HCT116 (cell line): ENCODE results near the gene MRPL42. TPM values are rescaled to one million over a fixed set of nuclear protein-coding genes. Genes with fewer than 3 reads are reported as not detected.

Experiments used
- ATAC-seq: fragments of 200-7000 bp; cut with Tn5 transposase; 2 replicates; pipeline ENCODE4 v1.9.1; 2020; ENCODE audit warnings: mild to moderate bottlenecking, moderate library complexity
- BruUV-seq: library from RNA; stranded (reverse); fragments of 400-500 nt; replicated peaks from 2 replicates; lab custom pipeline; 2021; lab: Mats Ljungman, UMichigan
- CTCF ChIA-PET: fragments of 300-600 bp; sonication (Branson Sonifier 250); formaldehyde crosslinking; loops from one replicate; lab custom pipeline; 2021; ENCODE audit warnings: antibody characterized with exemption; lab: Charles Lee
- POLR2A ChIA-PET: fragments of 300-600, 350-600 bp; sonication (Branson Sonifier 250); formaldehyde crosslinking; loops from one replicate; lab custom pipeline; 2021; ENCODE audit warnings: antibody characterized with exemption; lab: Charles Lee
- RAD21 ChIA-PET, 2 experiments: fragments of 300-600 bp; sonication (Branson Sonifier 250); formaldehyde crosslinking; loops; one replicate each; lab custom pipeline; 2023; ENCODE audit warnings: low total read pairs in 2 of 2; ENCODE audit not compliant: uncharacterized antibody in 2 of 2, unreplicated experiment in 2 of 2, low non-redundant PET in 1 of 2; lab: Charles Lee
- DNase-seq: peaks from one replicate; pipeline ENCODE4 v3.0.0-alpha.2; 2010; ENCODE audit warnings: low read depth, low spot score
- H2AFZ ChIP-seq: fragments of 200-600 bp; shearing (Covaris generic), sonication (generic); 2 replicates; pipeline ENCODE4 v1.6.1; 2017; ENCODE audit warnings: low read depth, mixed run types, mixed read lengths, antibody characterized with exemption, low read length; ENCODE audit not compliant: poor library complexity, severe bottlenecking
- H3K27ac ChIP-seq: 2 replicates; pipeline ENCODE4 v1.5.1; 2012; ENCODE audit warnings: low read depth, low read length
- H3K27me3 ChIP-seq: fragments of 200-600 bp; sonication (generic); 2 replicates; pipeline ENCODE4 v1.6.1; 2016; ENCODE audit warnings: mixed run types, low read length, mixed read lengths; ENCODE audit not compliant: insufficient read depth
- H3K36me3 ChIP-seq, 2 experiments: fragments of 200-500 bp in 1 of 2; fragments of 200-600 bp in 1 of 2; sonication (Bioruptor generic) in 1 of 2; sonication (generic) in 1 of 2; 2 replicates each; pipeline versions ENCODE4 v1.5.1 to v1.6.1; 2014 to 2016; ENCODE audit warnings: low read length in 2 of 2, inconsistent platforms in 1 of 2, mixed read lengths in 1 of 2, mixed run types in 1 of 2; ENCODE audit not compliant: insufficient read depth in 2 of 2, control insufficient read depth in 1 of 2
- H3K4me1 ChIP-seq, 2 experiments: fragments of 200-600 bp in 1 of 2; sonication (generic) in 1 of 2; 2 replicates each; pipeline versions ENCODE4 v1.5.1 to v1.6.1; 2012 to 2017; ENCODE audit warnings: low read length in 2 of 2, inconsistent platforms in 1 of 2, mild to moderate bottlenecking in 1 of 2, mixed read lengths in 1 of 2, mixed run types in 1 of 2, moderate library complexity in 1 of 2; ENCODE audit not compliant: insufficient read depth in 2 of 2, control insufficient read depth in 1 of 2
- H3K4me2 ChIP-seq: fragments of 200-600 bp; sonication (generic); 2 replicates; pipeline ENCODE4 v1.6.1; 2017; ENCODE audit warnings: mixed run types, low read length, mixed read lengths
- H3K4me3 ChIP-seq, 2 experiments: fragments of 200-600 bp in 1 of 2; sonication (generic) in 1 of 2; replicated peaks in 1 of 2; 2 replicates each; pipeline ENCODE4 v1.5.1; 2011 to 2016; ENCODE audit warnings: low read length in 2 of 2, control low read depth in 1 of 2, low read depth in 1 of 2, mild to moderate bottlenecking in 1 of 2, mixed read lengths in 1 of 2, mixed run types in 1 of 2
- H3K79me2 ChIP-seq: fragments of 200-600 bp; sonication (generic); 2 replicates; pipeline ENCODE4 v1.6.1; 2017; ENCODE audit warnings: mild to moderate bottlenecking, mixed run types, low read length, moderate library complexity, mixed read lengths; ENCODE audit not compliant: insufficient read depth
- H3K9ac ChIP-seq: fragments of 200-600 bp; sonication (generic); 2 replicates; pipeline ENCODE4 v1.6.1; 2016; ENCODE audit warnings: low read length, mixed read lengths
- H3K9me2 ChIP-seq: fragments of 200-600 bp; sonication (generic), shearing (Covaris generic); 2 replicates; pipeline ENCODE4 v1.6.1; 2017; ENCODE audit warnings: mixed run types, mild to moderate bottlenecking, moderate library complexity; ENCODE audit not compliant: insufficient read depth
- H3K9me3 ChIP-seq, 2 experiments: fragments of 200-500 bp in 1 of 2; fragments of 200-600 bp in 1 of 2; sonication (Bioruptor generic) in 1 of 2; sonication (generic) in 1 of 2; 2 replicates each; pipeline ENCODE4 v1.6.1; 2014 to 2017; ENCODE audit warnings: low read length in 2 of 2, mixed read lengths in 2 of 2, inconsistent platforms in 1 of 2, low read depth in 1 of 2, mild to moderate bottlenecking in 1 of 2, mixed run types in 1 of 2, moderate library complexity in 1 of 2; ENCODE audit not compliant: control insufficient read depth in 1 of 2, insufficient read depth in 1 of 2
- H4K20me1 ChIP-seq: fragments of 200-600 bp; sonication (generic), shearing (Covaris generic); 2 replicates; pipeline ENCODE4 v1.6.1; 2017; ENCODE audit warnings: mixed run types, mild to moderate bottlenecking, moderate library complexity; ENCODE audit not compliant: insufficient read depth
- ATF3 ChIP-seq: IDR thresholded peaks from 2 replicates; pipeline ENCODE4 v1.6.1; 2012
- ELF1 ChIP-seq: IDR thresholded peaks from 2 replicates; pipeline ENCODE4 v1.6.1; 2012; ENCODE audit warnings: low read depth, borderline replicate concordance
- JUND ChIP-seq: IDR thresholded peaks from 2 replicates; pipeline ENCODE4 v1.6.1; 2012
- MAX ChIP-seq: IDR thresholded peaks from 2 replicates; pipeline ENCODE4 v1.6.1; 2012
- POLR2A ChIP-seq: IDR thresholded peaks from 2 replicates; pipeline ENCODE4 v1.7.0; 2011; ENCODE audit warnings: borderline replicate concordance; ENCODE audit not compliant: insufficient read depth, insufficient read length; ENCODE audit errors: extremely low read depth
- POLR2AphosphoS5 ChIP-seq: IDR thresholded peaks from 2 replicates; pipeline ENCODE4 v1.6.1; 2011; ENCODE audit warnings: mild to moderate bottlenecking, low read depth, low read length, moderate library complexity
- RAD21 ChIP-seq: IDR thresholded peaks from 2 replicates; pipeline ENCODE4 v1.6.1; 2012; ENCODE audit warnings: low read depth, mild to moderate bottlenecking
- REST ChIP-seq: IDR thresholded peaks from 2 replicates; pipeline ENCODE4 v1.6.1; 2012; ENCODE audit warnings: low read depth
- SIN3A ChIP-seq: IDR thresholded peaks from 2 replicates; pipeline ENCODE4 v1.6.1; 2012; ENCODE audit warnings: low read depth
- SRF ChIP-seq: IDR thresholded peaks from 2 replicates; pipeline ENCODE4 v1.6.1; 2012; ENCODE audit warnings: low read depth
- intact Hi-C: fragments of 100-400 bp; cut with micrococcal nuclease; formaldehyde crosslinking; loops from 2 replicates; pipeline ENCODE4 v1.10.0; 2022
- total RNA-seq: library from RNA; stranded (reverse); gene quantifications from one replicate; pipeline ENCODE4 v1.2.1, GENCODE V29; 2021; ENCODE audit not compliant: unreplicated experiment

MRPL42 gene
- total RNA-seq, 1 experiment from 2014 or later: 120 TPM

GRCh38 chr12:93509506-93509905, 42.2 kb downstream of the MRPL42 start:
- H3K27me3 ChIP-seq: no peaks in the 10 kb centered on the region
- ChIA-PET POLR2A (no interaction called here), RAD21 (no interaction called here), CTCF (interaction anchor here (0.9 kb wide), 1 partner anchor 591 kb away, joined by 3 read pairs; no protein-coding TSS in a partner anchor)
- peaks cover 3% of the 10 kb centered on the region; the same call in 1 of the 2 replicates for H4K20me1 ChIP-seq
- no peak overlapping the region for H2AFZ ChIP-seq
- no peak for TF ChIP-seq REST
- no peak for TF ChIP-seq SRF
- no peak for TF ChIP-seq POLR2AphosphoS5
- TF ChIP-seq POLR2A: no peak
- TF ChIP-seq ATF3: no peak
- no peak for TF ChIP-seq RAD21
- TF ChIP-seq SIN3A: no peak
- TF ChIP-seq ELF1: no peak
- no peak for TF ChIP-seq JUND
- no peak for TF ChIP-seq MAX
- no peak for ATAC-seq
- H3K9ac ChIP-seq: no peak overlapping the region
- peaks cover 3 to 4% of the 10 kb centered on the region in 2 experiments; a peak in 1 of 4 replicates for H3K36me3 ChIP-seq
- no peaks in the 10 kb centered on the region for H3K9me3 ChIP-seq
- H3K9me2 ChIP-seq: no peaks in the 10 kb centered on the region
- H3K4me1 ChIP-seq: peaks cover 0 to 7% of the 10 kb centered on the region in 2 experiments; a peak in 2 of 4 replicates
- H3K79me2 ChIP-seq: no peaks in the 10 kb centered on the region; the same call in 1 of the 2 replicates
- BruUV-seq: no TSS peak
- DNase-seq: no peak
- H3K4me3 ChIP-seq: no peak overlapping the region
- no peak overlapping the region for H3K4me2 ChIP-seq
- H3K27ac ChIP-seq: no peak overlapping the region
- intact Hi-C loops: loop anchor here (10.0 kb wide), 1 partner anchor 1025 kb away; no protein-coding TSS in a partner anchor
